K562 (cell line): ENCODE data around the gene ZGLP1. TPM values are rescaled to one million over a fixed set of nuclear protein-coding genes. Genes with fewer than 3 reads are reported as not detected.

Experiments
- AFF1 ChIP-seq, 2 experiments: fragments of 450-650 bp; IDR thresholded peaks; 2 replicates each; pipeline ENCODE4 v1.6.1; 2018; ENCODE audit warnings: mild to moderate bottlenecking in 2 of 2, low read depth in 1 of 2; ENCODE audit not compliant: partially characterized antibody in 2 of 2
- ATF7 ChIP-seq: fragments of 450-650 bp; IDR thresholded peaks from 2 replicates; pipeline ENCODE4 v1.7.1; 2014; ENCODE audit warnings: mild to moderate bottlenecking, moderate library complexity
- FIP1L1 ChIP-seq: fragments of 200-400 bp; formaldehyde crosslinking; IDR thresholded peaks from 2 replicates; pipeline ENCODE4 v1.6.1; 2018; ENCODE audit warnings: mild to moderate bottlenecking, low read depth, low read length; ENCODE audit not compliant: poor library complexity, severe bottlenecking
- GTF2A2 ChIP-seq: IDR thresholded peaks from 2 replicates; pipeline ENCODE4 v1.6.1; 2016; ENCODE audit warnings: mild to moderate bottlenecking, missing genetic modification characterization, missing compliant biosample characterization
- HDAC1 ChIP-seq, 2 experiments: fragments of 450-650 bp; IDR thresholded peaks; 2 replicates each; pipeline ENCODE4 v1.6.1; 2016 to 2017; ENCODE audit warnings: inconsistent platforms in 1 of 2, mild to moderate bottlenecking in 1 of 2, moderate library complexity in 1 of 2
- PTTG1 ChIP-seq: fragments of 450-650 bp; IDR thresholded peaks from 2 replicates; pipeline ENCODE4 v1.6.1; 2016; ENCODE audit warnings: low read depth, mild to moderate bottlenecking, missing genetic modification characterization, missing compliant biosample characterization
- RBM39 ChIP-seq: fragments of 200-400 bp; formaldehyde crosslinking; optimal IDR thresholded peaks from 2 replicates; pipeline ENCODE3; 2018; ENCODE audit warnings: low read depth, low read length
- RFX5 ChIP-seq: IDR thresholded peaks from 2 replicates; pipeline ENCODE4 v1.6.1; 2011; ENCODE audit warnings: low read depth, mild to moderate bottlenecking, improper control_type of control experiment, low read length
- SIN3A ChIP-seq, 2 experiments: fragments of 150-350 bp in 1 of 2; IDR thresholded peaks; 2 replicates each; pipeline ENCODE4 v1.6.1; 2011 to 2016; ENCODE audit warnings: borderline replicate concordance in 2 of 2, low read depth in 2 of 2, low read length in 2 of 2, mild to moderate bottlenecking in 2 of 2, moderate library complexity in 2 of 2; ENCODE audit not compliant: control insufficient read depth in 1 of 2
- SRF ChIP-seq, 2 experiments: fragments of 250-450, 450-650 bp in 1 of 2; sonication (Bioruptor Pico) in 1 of 2; sonication (generic) in 1 of 2; formaldehyde crosslinking; IDR thresholded peaks; 2 replicates each; pipeline versions ENCODE4 v1.5.0 to v1.5.1; 2020 to 2022; ENCODE audit warnings: mild to moderate bottlenecking in 1 of 2, missing genetic modification reagents in 1 of 2
- TBP ChIP-seq: optimal IDR thresholded peaks from 2 replicates; pipeline ENCODE3; 2011; ENCODE audit warnings: low read depth, low read length, improper control_type of control experiment
- TFE3 ChIP-seq: fragments of 450-650 bp; formaldehyde crosslinking; IDR thresholded peaks from 2 replicates; pipeline ENCODE4 v1.4.0; 2020; ENCODE audit warnings: mild to moderate bottlenecking, mixed read lengths
- USF1 ChIP-seq: sonication (generic); formaldehyde crosslinking; IDR thresholded peaks from 2 replicates; pipeline ENCODE4 v1.9.0; 2022; ENCODE audit warnings: mild to moderate bottlenecking, missing genetic modification reagents
- ZC3H4 ChIP-seq: sonication (generic); formaldehyde crosslinking; IDR thresholded peaks from 2 replicates; pipeline ENCODE4 v1.9.0; 2021; ENCODE audit warnings: missing genetic modification reagents, borderline replicate concordance
- ZKSCAN8 ChIP-seq: fragments of 200-800 bp; sonication (Bioruptor generic); IDR thresholded peaks from 2 replicates; pipeline ENCODE4 v1.6.1; 2016; ENCODE audit warnings: missing genetic modification characterization, missing compliant biosample characterization
- ZNF449 ChIP-seq: fragments of 250-450 bp; sonication (Bioruptor Pico); IDR thresholded peaks from 2 replicates; pipeline ENCODE4 v1.8.0; 2022; ENCODE audit warnings: moderate library complexity, mild to moderate bottlenecking, inconsistent platforms
- ZNF717 ChIP-seq: fragments of 250-450 bp; sonication (Bioruptor Pico); IDR thresholded peaks from 2 replicates; pipeline ENCODE4 v1.5.0; 2021
- polyA plus RNA-seq, 8 experiments: library from polyadenylated mRNA; depleted of rRNA in 4 of 8; stranded (reverse) in 5 of 8; unstranded in 3 of 8; fragments of >200 nt; fragmentation: Nextera tagmentation in 2 of 8; fragmentation: Illumina TruSeq in 1 of 8; extraction: Ambion mirVana in 2 of 8; extraction: Trizol in 1 of 8; gene quantifications; 2 replicates each; pipeline versions ENCODE4 v1.2.1 to v1.2.3, GENCODE V29; 2011 to 2014; ENCODE audit warnings: inconsistent platforms in 1 of 8, missing spikeins in 1 of 8
- total RNA-seq, 7 experiments: library from RNA; depleted of rRNA in 6 of 7; stranded (reverse); fragments of >200 nt in 6 of 7; fragmentation: Illumina TruSeq in 2 of 7; extraction: Trizol in 2 of 7; gene quantifications; 2 replicates each; pipeline versions ENCODE4 v1.2.1 to v1.2.3, GENCODE V29; 2011 to 2021; ENCODE audit warnings: low replicate concordance in 1 of 7

Gene ZGLP1
- total and polyA plus RNA-seq, 9 of the 15 experiments (the other 6 are each of a cell fraction or from before 2014, with no cell fraction given): 0.24 to 4.5 (median 2.2) TPM

- TF ChIP-seq TFE3 (CRISPR knock-in tag) (no peak), ATF7 (no peak), ZC3H4 (CRISPR knock-in tag) (peak; percentile 64; the same call in 1 of the 2 replicates), ZNF449 (CRISPR knock-in tag) (no peak), USF1 (no peak), RFX5 (no peak), SIN3A (IDR thresholded peaks at IDR 0.05; ENCODE audit: borderline replicate concordance in 2 of 2, control insufficient read depth in 1 of 2, low read depth in 2 of 2, low read length in 2 of 2) (0 out of 4 replicates have a peak, but pooled peaks have one; percentile 13 to 31), ZNF717 (CRISPR knock-in tag) (no peak), PTTG1 (no peak), GTF2A2 (tag) (no peak), RBM39 (peak; percentile 21), HDAC1 (IDR thresholded peaks at IDR 0.05) (peak in 1 of 2 experiments; percentile 6; a peak in 2 of 4 replicates), FIP1L1 (no peak), SRF (CRISPR knock-in tag; IDR thresholded peaks at IDR 0.05) (no peak), TBP (no peak), AFF1 (IDR thresholded peaks at IDR 0.05; ENCODE audit: low read depth in 1 of 2, partially characterized antibody in 2 of 2) (no peak), ZKSCAN8 (CRISPR knock-in tag) (no peak)
Observed at GRCh38 chr19:10333758-10334587, 24.4 kb upstream of the ZGLP1 start (continued).
